ENCODE data around the gene RABL2A.
"Not testable (repeated sequence)": the region's sequence is repeated elsewhere in the genome, so short reads cannot be mapped to it uniquely, and the experiment has no call there.

Gene RABL2A

DNA sequence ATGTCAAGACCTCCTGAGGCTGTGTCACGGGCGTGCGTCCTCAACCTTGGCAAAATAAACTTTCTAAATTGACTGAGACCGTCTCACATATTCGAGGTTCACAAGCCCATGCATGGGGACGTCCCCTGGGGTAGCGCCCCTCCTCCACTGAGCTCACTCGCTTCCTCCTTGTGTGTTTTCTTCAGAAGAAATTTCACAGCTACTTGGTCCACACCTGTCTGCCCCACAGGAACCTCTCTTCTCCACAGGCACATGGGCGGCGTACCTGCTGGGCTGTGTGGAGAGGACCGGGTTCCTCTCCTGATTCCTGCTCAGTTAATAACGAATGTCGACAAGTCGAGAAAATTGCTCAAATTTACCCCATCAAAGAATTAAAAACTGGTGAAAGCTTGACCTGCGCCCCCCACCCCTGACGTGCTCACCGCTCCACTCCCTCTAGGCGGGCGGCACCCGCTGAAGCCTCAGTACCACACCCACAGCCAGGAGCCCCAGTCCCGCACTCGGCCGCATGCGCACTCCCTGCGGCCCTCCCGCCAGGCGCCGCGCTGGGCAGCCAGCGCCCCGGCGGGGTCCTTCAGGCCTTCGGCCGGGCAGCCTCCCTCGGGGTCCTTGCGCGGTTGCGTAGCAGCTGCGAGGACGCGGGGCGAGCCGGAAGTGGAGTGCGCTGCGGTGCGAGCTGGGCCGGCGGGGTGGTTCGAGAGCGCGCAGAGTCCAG, at the start of gene RABL2A:
TSS of gene RABL2A (plus strand) at position 651 of the 715 bp plus-strand sequence. CDS start 1,341 bp downstream, outside the sequence.
- not testable (repeated sequence) for DNase-seq

DNA sequence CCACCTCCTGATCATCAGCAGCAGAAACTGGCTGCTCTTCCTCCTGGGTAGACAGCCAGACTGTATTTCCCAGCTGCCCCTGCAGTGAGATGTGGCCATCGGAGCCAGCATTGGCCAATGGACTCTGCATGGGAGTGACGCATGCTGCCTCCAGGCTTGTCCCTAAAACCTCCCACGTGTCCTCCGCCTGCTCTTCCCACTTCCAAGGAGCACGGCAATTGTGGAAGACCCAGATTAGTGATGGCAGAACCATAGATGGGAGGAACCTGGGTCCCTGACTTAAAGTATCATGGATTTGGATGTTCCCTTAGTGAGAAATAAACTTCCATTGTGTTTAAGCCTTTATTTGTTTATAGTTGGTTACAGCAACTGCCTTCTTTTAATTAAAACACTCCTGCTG, 48.6 kb upstream of the RABL2A start:
- not testable (repeated sequence) for DNase-seq

DNA sequence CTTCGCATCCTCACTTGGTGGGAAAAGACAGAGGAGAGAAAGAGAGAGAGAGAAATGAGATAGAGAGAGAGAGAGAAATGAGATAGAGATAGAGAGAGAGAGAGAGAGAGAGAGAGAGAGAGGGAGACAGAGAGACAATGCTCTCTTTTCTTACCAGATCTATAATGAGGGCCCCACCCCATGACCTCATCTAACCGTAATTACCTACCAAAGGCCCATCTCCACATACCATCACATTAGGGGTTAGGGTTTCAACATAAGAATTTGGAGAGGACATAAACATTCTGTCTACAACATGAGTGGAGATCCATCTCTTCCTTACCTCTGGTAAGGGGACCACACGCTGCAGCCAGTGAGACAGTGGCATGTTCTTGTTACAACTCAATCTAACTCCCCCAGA, 44.6 kb upstream of the RABL2A start:
- not testable (repeated sequence) for DNase-seq

DNA sequence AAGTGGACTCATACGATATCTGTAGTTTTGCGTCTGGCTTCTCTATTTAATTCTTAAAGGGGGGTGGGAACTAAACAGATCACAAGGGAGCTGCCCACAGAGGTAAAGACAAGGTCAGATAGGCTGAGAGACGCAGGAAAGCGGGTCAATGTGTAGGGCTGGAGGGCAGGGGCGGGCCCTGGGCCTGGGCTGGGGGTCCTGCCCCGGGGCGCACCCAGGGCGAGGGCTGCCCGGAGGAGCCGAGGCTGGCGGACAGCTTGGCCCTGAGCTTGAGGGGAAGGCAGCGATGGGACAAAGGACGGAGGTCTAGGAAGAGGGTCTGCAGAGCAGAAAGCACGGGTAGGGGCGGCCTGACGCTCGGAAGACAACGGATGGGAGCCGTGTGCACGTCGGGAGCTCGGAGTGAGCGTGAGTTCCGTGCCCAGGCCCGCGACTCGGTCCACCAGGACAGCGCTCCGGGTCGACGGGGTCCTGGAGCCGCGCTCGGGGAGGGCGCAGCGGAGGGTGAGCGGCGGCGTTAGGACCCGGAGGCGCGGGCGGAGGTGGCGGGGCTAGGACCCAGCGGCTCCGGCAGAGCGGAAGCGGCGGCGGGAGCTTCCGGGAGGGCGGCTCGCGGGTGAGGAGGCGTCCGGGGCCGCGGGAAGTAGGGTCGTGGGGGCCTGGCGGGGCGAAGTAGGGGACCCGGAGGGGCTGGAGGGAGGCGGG, 43.4 kb upstream of the RABL2A start:
- not testable (repeated sequence) for DNase-seq

DNA sequence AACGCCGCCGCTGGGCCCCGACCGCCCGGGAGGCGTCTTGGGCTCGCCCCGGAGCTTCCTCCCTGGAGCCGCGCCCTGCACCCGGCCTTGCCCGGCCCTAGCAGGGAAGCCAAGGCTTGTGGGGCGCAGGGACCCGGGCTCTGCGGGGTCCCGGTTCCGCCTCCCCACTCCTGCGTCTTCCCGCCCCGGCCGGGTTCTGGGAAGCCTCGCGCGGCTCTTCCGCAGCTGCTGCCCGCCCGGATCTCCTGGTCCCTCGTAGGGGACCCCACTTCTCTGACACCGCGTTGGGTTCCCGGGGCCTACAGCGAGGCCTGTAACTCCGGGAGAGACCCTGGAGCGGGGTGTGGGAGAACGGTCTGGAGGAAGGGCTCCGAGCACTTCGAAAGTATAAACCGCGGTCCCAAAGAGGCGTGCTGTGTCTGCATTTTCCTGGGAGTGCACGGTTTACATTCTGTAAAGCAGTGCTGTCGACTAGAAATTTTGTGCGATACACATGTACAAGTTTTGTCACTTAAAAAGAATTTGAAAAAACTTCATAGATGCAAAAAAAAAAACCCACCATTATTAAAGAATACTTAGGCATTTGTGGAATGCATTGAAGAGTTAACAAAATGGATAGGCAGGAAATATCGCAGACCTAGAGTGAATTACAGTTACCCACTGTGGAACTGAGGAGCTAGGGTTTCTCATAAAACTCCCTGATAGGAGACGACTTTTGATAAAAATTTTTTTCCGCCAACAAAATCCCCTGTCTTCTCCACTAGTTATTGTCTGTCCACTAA, 42.6 kb upstream of the RABL2A start:
- DNase-seq, result not testable (repeated sequence)

DNA sequence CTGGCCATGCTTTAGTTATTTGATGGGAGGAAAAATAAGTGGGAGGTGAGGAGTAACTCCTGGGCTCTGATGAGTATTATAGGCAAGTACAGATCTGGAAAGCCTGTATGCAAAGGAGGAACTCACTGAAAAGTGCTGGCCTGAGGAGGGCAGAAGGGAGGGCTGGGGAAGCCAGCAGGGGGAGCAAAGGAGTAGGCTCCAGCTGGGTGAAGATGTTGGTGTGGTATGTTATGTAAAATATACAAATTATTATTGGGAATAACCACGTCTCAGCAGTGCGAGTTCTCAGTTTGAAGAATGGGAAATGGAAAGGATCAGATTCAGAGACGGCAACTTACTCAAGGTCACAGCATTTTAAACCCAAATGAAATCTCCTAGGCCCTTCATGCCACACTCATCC, 39.9 kb upstream of the RABL2A start:
- DNase-seq, result not testable (repeated sequence)

DNA sequence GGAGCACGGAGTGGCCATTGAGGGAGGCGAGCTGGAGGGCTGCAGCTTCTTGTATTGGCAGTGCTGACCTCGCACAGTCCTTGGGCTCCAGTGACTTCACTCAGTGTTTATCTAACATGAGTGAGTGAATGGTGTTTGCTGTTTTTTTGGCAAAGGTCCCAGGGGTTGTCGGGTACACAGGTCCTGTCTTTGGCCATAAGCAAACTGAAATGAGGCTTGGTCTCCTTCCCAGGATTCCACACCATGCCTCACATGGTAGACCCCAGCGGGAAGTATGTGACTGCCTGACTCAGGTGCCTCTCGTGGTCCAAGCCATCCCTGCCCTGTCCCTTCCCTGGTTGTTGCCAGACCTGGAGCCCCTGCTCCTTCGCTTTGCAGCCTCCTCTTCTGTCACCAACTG, 37.5 kb upstream of the RABL2A start:
- DNase-seq, result not testable (repeated sequence)

DNA sequence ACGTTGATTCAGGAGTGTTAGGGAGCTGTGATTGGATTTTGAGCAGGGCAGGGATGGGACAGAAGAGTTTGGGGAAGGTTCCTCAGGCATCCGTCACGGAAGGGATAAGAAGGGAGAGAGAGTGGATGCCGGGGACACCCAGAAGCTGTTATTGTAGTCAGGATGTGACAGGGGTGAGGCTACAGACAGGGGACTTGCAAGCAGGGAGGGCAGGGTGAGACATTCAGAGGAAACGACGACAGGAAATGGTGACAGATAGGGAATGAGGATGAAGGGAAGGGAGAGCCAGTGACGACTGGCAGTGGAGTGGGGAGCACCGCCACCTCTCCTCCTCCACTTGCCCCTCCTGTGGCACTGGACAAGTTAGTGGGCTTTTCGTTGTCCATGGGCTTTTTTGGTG, 35.1 kb upstream of the RABL2A start:
- DNase-seq, result not testable (repeated sequence)

DNA sequence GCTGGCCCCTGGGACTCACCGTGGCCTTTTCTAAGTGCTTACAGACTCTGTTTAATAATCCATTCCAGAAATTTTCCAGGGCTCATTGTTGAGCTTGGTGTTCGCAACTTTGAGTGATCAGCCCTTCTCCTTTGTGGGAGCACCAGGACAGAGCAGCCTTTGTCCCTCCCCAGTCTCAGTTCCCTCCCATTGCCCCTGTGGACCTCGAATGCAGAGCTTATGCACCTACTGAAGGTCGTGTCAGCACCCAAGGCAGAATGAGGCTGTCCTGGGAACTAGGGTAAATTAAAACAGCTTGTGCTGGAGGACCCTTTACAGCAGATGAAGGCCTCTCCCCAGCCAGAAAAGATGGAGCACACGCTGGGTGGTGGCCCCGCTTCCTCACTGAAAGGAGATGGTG, 33.8 kb upstream of the RABL2A start:
- not testable (repeated sequence) for DNase-seq

DNA sequence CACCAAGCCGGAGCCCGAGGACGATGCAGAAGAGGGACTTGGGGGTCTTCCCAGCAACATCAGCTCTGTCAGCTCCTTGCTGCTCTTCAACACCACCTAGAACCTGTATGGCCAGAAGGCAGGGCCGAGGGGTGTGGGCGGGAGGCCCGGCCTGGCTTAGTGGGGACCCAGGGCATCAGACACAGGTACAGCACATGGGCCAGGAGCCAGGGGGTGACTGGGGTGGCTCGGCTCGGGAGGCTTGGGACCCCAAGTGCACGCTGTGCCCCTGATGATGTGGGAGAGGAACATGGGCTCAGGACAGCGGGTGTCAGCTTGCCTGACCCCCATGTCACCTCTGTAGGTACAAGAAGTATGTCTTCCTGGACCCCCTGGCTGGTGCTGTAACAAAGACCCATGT, 31.3 kb upstream of the RABL2A start:
- not testable (repeated sequence) for DNase-seq

DNA sequence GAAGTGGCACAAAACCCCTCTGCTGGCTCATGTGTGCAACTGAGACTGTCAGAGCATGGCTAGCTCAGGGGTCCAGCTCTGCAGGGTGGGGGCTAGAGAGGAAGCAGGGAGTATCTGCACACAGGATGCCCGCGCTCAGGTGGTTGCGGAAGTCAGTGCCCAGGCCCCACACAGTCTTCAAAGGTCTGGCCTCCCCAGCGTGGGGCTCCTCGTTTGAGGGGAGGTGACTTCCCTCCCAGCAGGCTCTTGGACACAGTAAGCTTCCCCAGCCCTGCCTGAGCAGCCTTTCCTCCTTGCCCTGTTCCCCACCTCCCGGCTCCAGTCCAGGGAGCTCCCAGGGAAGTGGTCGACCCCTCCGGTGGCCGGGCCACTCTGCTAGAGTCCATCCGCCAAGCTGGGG, 29.9 kb upstream of the RABL2A start:
- not testable (repeated sequence) for DNase-seq

DNA sequence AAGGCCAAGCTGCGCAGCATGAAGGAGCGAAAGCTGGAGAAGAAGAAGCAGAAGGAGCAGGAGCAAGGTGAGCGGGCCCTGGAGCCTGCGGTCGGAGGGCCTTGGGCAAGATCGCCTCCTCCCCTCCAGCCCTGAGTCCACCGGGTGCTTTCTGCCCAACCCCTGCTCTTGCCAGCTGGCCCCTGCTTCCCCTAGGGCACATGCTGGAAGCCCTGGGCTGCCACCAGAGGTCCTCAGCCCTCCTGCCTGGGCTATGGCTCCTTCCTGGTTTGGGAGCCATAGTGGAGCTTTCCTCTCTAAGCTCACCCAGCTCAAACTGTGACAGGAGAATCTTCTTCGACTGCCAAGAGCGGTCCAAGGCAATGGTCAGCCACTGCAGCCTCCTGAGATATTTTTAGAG, 29.5 kb upstream of the RABL2A start:
- DNase-seq, result not testable (repeated sequence)

DNA sequence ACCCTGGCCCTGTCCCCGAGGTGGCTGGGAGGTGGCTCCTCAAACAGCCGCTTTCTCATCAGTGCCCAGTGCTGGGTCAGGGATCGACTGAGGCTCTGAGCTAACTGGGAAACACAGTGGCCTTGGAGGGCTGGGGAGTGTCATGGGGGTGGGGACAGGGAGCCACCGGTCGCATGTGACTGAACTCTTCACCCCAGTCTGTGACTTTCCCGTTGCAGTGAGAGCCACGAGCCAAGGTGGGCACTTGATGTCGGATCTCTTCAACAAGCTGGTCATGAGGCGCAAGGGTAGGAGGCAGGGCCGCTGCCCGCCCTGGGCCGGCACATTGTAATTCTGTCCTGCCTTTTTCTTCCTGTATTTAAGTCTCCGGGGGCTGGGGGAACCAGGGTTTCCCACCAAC, 28.9 kb upstream of the RABL2A start:
- DNase-seq, result not testable (repeated sequence)

DNA sequence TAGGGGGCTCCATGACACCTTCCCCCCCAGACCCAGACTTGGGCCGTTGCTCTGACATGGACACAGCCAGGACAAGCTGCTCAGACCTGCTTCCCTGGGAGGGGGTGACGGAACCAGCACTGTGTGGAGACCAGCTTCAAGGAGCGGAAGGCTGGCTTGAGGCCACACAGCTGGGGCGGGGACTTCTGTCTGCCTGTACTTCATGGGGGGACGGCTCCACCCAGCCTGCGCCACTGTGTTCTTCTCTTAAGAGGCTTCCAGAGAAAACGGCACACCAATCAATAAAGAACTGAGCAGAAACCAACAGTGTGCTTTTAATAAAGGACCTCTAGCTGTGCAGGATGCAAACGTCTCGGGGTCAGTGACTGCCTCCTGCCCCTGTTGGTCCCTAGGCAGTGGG, 28.3 kb upstream of the RABL2A start:
- not testable (repeated sequence) for DNase-seq

DNA sequence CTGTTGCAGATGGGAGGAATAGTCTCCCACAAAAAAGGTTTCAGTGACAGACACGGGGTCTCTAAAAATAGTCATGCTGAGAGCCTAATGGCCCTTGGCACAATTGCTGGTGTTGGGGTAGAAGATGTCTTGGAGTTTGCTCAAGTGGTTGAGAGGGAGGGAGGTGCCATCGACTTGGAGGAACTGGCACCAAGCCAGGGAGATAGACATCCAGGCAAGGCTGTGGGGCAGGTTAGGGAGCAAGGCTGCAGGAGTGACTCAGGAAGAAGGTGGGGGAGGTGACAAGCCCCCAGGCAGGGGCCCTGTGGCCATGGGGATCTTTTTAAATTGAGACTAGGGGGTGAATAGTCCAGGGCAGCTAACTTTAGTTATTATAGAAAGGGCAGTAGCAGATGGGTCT, 27.9 kb upstream of the RABL2A start:
- DNase-seq, result not testable (repeated sequence)

DNA sequence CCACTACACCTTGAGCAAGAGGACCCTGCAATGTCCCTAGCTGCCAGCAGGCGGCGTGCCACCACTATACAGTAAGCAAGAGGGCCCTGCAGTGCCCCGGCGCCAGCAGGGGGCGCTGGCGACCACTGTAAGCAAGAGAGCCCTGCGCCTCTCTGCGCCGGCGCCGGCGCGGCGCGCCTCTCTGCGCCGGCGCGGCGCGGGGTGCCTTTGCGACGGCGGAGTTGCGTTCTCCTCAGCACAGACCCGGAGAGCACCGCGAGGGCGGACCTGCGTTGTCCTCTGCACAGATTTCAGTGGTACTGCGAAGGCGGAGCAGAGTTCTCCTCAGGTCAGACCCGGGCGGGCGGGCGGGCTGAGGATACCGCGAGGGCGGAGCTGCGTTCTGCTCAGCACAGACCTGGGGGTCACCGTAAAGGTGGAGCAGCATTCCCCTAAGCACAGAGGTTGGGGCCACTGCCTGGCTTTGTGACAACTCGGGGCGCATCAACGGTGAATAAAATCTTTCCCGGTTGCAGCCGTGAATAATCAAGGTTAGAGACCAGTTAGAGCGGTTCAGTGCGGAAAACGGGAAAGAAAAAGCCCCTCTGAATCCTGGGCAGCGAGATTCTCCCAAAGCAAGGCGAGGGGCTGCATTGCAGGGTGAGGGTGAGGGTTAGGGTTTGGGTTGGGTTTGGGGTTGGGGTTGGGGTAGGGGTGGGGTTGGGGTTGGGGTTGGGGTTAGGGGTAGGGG, 24.9 kb upstream of the RABL2A start:
- DNase-seq, result not testable (repeated sequence)

DNA sequence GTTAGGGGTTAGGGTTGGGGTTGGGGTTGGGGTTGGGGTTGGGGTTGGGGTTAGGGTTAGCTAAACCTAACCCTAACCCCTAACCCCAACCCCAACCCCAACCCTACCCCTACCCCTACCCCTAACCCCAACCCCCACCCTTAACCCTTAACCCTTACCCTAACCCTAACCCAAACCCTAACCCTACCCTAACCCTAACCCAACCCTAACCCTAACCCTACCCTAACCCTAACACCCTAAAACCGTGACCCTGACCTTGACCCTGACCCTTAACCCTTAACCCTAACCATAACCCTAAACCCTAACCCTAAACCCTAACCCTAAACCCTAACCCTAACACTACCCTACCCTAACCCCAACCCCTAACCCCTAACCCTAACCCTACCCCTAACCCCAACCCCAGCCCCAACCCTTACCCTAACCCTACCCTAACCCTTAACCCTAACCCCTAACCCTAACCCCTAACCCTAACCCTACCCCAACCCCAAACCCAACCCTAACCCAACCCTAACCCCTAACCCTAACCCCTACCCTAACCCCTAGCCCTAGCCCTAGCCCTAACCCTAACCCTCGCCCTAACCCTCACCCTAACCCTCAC, 24.1 kb upstream of the RABL2A start:
- DNase-seq, result no peak

DNA sequence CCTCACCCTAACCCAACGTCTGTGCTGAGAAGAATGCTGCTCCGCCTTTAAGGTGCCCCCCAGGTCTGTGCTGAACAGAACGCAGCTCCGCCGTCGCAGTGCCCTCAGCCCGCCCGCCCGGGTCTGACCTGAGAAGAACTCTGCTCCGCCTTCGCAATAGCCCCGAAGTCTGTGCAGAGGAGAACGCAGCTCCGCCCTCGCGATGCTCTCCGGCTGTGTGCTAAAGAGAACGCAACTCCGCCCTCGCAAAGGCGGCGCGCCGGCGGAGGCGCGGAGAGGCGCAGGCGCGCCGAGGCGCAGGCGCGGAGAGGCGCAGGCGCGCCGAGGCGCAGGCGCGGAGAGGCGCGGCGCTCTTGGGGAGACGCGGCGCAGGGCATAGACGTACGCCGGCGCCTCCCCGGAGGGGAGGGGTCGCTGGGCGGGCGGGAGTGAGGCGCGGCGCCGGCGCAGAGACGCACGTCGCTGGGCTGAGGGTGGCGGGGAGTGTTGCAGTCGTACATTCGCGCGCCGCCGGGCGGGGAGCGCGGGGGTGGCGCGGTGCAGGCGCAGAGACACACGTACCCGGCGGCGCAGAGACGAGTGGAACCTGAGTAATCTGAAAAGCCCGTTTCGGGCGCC, 23.5 kb upstream of the RABL2A start:
- DNase-seq, result not testable (repeated sequence)

DNA sequence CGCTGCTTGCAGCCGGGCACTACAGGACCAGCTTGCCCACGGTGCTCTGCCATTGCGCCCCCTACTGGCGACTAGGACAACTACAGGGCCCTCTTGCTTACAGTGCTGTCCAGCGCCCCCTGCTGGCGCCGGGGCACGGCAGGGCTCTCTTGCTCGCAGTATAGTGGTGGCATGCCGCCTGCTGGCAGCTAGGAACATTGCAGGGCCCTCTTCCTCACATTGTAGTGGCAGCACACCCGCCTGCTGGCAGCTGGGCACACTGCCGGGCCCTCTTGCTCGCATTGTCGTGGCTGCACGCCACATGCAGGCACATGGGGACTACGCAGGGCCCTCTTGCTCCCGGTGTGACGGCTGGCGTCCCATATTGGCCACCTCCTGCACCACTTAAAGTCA, 23.0 kb upstream of the RABL2A start:
- not testable (repeated sequence) for DNase-seq

DNA sequence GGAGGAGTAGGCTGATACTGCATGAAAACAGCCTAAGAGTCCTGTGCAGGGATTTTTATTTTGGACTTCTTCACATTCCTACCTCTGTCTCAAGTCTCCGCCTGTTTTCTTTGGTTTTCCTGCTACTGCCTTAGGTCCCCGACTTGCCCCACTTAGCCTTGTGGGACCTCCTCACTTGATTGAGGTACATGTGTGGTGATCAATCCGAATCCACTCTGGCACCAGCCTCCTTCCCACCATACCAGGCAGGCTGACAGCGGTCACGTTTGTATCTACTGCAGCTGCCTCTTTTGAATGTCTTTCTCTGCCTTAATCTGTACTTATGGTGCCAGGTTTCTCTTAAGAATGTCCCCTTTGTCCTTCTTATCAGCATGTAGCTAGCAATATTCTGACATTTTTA, 22.4 kb upstream of the RABL2A start:
- not testable (repeated sequence) for DNase-seq

DNA sequence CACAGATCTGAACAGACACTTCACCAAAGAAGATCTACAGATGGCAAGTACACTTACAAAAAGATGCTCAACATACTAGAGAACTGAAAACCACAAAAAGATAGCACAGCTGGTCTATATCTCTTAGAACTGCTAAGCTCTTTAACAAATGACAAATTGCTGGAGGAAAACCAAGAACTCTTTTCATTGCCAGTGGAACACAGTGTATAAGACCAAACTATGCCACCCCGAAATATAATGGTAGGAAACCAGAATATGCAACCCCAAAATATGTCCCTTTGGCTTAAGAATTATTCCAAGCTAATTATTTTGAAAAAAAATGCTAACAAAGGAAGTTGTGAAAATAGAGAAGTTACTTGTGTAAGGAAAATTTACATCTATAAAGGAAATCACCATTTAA, 21.0 kb upstream of the RABL2A start:
- not testable (repeated sequence) for DNase-seq
